H1 (cell line): ENCODE results near the gene UNC80. TPM values are rescaled to one million over a fixed set of nuclear protein-coding genes. Genes with fewer than 3 reads are reported as not detected.
"Not testable (repeated sequence)": the region's sequence is repeated elsewhere in the genome, so short reads cannot be mapped to it uniquely, and the experiment has no call there.

Experiments used
- CTCF ChIA-PET: fragments of 300-600 bp; sonication (Branson Sonifier 250); formaldehyde crosslinking; loops from one replicate; lab custom pipeline; 2021; ENCODE audit not compliant: partially characterized antibody; lab: Charles Lee
- POLR2A ChIA-PET: fragments of 300-600 bp; sonication (Branson Sonifier 250); formaldehyde crosslinking; loops from one replicate; lab custom pipeline; 2021; ENCODE audit warnings: inconsistent platforms; ENCODE audit not compliant: partially characterized antibody; lab: Charles Lee
- DNase-seq, 2 experiments: peaks; one replicate each; pipeline versions ENCODE4 v3.0.0 to v3.0.0-alpha.2; 2010 to 2022; ENCODE audit warnings: low spot score in 2 of 2, low read depth in 1 of 2, mixed read lengths in 1 of 2
- FAIRE-seq: peaks from 2 replicates; lab custom pipeline; 2011; peaks lifted over from hg19 to GRCh38; lab: Jason Lieb, UNC
- H2AFZ ChIP-seq: 2 replicates; pipeline ENCODE4 v1.8.1; 2012; ENCODE audit warnings: low read length, inconsistent platforms
- H2AK5ac ChIP-seq: 2 replicates; pipeline ENCODE4 v1.6.1; 2013; ENCODE audit warnings: low read depth, low read length
- H2BK120ac ChIP-seq: replicated peaks from 2 replicates; pipeline ENCODE3; 2013; ENCODE audit warnings: low read depth, low read length, inconsistent platforms
- H2BK12ac ChIP-seq: 2 replicates; pipeline ENCODE4 v1.6.1; 2013; ENCODE audit warnings: low read depth, low read length
- H2BK15ac ChIP-seq: 2 replicates; pipeline ENCODE4 v1.6.1; 2013; ENCODE audit warnings: low read length
- H2BK20ac ChIP-seq: 2 replicates; pipeline ENCODE4 v1.6.1; 2013; ENCODE audit warnings: low read length
- H2BK5ac ChIP-seq: 2 replicates; pipeline ENCODE4 v1.6.1; 2013; ENCODE audit warnings: low read depth, low read length
- H3K14ac ChIP-seq: 2 replicates; pipeline ENCODE4 v1.6.1; 2013; ENCODE audit warnings: inconsistent platforms; ENCODE audit not compliant: insufficient read length
- H3K18ac ChIP-seq: 2 replicates; pipeline ENCODE4 v1.6.1; 2013; ENCODE audit warnings: low read length; ENCODE audit errors: extremely low read depth
- H3K23ac ChIP-seq: 2 replicates; pipeline ENCODE4 v1.6.1; 2013; ENCODE audit warnings: inconsistent platforms; ENCODE audit not compliant: insufficient read length
- H3K23me2 ChIP-seq: 2 replicates; pipeline ENCODE4 v1.6.1; 2013; ENCODE audit warnings: low read depth, low read length
- H3K27ac ChIP-seq: 2 replicates; pipeline ENCODE4 v1.6.1; 2011; ENCODE audit warnings: low read depth, low read length, inconsistent platforms
- H3K27me3 ChIP-seq, 4 experiments: replicated peaks in 1 of 4; 1 replicate in 1 of 4; 2 replicates in 3 of 4; pipeline versions ENCODE4 v1.6.1 to v1.8.1; 2011 to 2013; ENCODE audit warnings: low read length in 3 of 4, mild to moderate bottlenecking in 3 of 4, inconsistent platforms in 2 of 4, mixed read lengths in 2 of 4, moderate library complexity in 1 of 4; ENCODE audit not compliant: control insufficient read depth in 3 of 4, insufficient read depth in 3 of 4; ENCODE audit errors: extremely low read depth in 1 of 4
- H3K36me3 ChIP-seq, 4 experiments: 2 replicates each; pipeline versions ENCODE4 v1.6.1 to v1.8.1; 2011 to 2013; ENCODE audit warnings: mild to moderate bottlenecking in 4 of 4, low read length in 3 of 4, moderate library complexity in 2 of 4, control low read depth in 1 of 4, inconsistent platforms in 1 of 4; ENCODE audit not compliant: insufficient read depth in 4 of 4, control insufficient read depth in 2 of 4
- H3K4ac ChIP-seq: replicated peaks from 2 replicates; pipeline ENCODE3; 2013; ENCODE audit warnings: low read length, low read depth, mixed read lengths, inconsistent platforms; ENCODE audit not compliant: insufficient read length
- H3K4me1 ChIP-seq, 4 experiments: replicated peaks in 1 of 4; 1 replicate in 1 of 4; 2 replicates in 3 of 4; pipeline versions ENCODE4 v1.6.1 to v1.8.1; 2011 to 2013; ENCODE audit warnings: low read length in 3 of 4, inconsistent platforms in 2 of 4, mixed read lengths in 1 of 4; ENCODE audit not compliant: insufficient read depth in 4 of 4, control insufficient read depth in 3 of 4
- H3K4me2 ChIP-seq, 2 experiments: 2 replicates each; pipeline versions ENCODE4 v1.6.1 to v1.8.1; 2011 to 2013; ENCODE audit warnings: low read depth in 2 of 2, low read length in 2 of 2, control low read depth in 1 of 2, inconsistent platforms in 1 of 2, mild to moderate bottlenecking in 1 of 2; ENCODE audit not compliant: insufficient read depth in 1 of 2
- H3K4me3 ChIP-seq, 4 experiments: fragments of 200-600, 300-600 bp in 1 of 4; sonication (generic), shearing (Covaris generic), sonication (Bioruptor Twin) in 1 of 4; 2 replicates each; pipeline versions ENCODE4 v1.5.1 to v1.8.1; 2011 to 2016; ENCODE audit warnings: low read length in 4 of 4, low read depth in 3 of 4, control low read depth in 2 of 4, inconsistent platforms in 2 of 4, mild to moderate bottlenecking in 2 of 4, mixed read lengths in 1 of 4, moderate library complexity in 1 of 4; ENCODE audit not compliant: insufficient read depth in 2 of 4; ENCODE audit errors: extremely low read depth in 1 of 4
- H3K56ac ChIP-seq: replicated peaks from 2 replicates; pipeline ENCODE3; 2013; ENCODE audit warnings: low read depth, mild to moderate bottlenecking, mixed read lengths, low read length, inconsistent platforms; ENCODE audit not compliant: insufficient read length
- H3K79me1 ChIP-seq: 2 replicates; pipeline ENCODE4 v1.6.1; 2013; ENCODE audit warnings: low read depth, low read length, control low read depth
- H3K79me2 ChIP-seq, 2 experiments: 2 replicates each; pipeline versions ENCODE4 v1.6.1 to v1.8.1; 2012 to 2013; ENCODE audit warnings: low read length in 2 of 2, mild to moderate bottlenecking in 2 of 2, inconsistent platforms in 1 of 2; ENCODE audit not compliant: insufficient read depth in 2 of 2, control insufficient read depth in 1 of 2
- H3K9ac ChIP-seq, 4 experiments: replicated peaks in 1 of 4; 1 replicate in 1 of 4; 2 replicates in 3 of 4; pipeline versions ENCODE4 v1.6.1 to v1.8.1; 2011 to 2013; ENCODE audit warnings: low read depth in 3 of 4, low read length in 3 of 4, control low read depth in 2 of 4, mild to moderate bottlenecking in 2 of 4, moderate library complexity in 2 of 4, inconsistent platforms in 1 of 4; ENCODE audit errors: extremely low read depth in 1 of 4
- H3K9me3 ChIP-seq, 2 experiments: 2 replicates each; pipeline versions ENCODE4 v1.6.1 to v1.8.1; 2012 to 2013; ENCODE audit warnings: mild to moderate bottlenecking in 2 of 2, moderate library complexity in 2 of 2, control low read depth in 1 of 2, inconsistent platforms in 1 of 2, low read depth in 1 of 2, low read length in 1 of 2, mixed read lengths in 1 of 2; ENCODE audit not compliant: insufficient read depth in 2 of 2
- H4K20me1 ChIP-seq, 2 experiments: replicated peaks in 1 of 2; 2 replicates each; pipeline versions ENCODE3 to v1.8.1; 2011 to 2013; ENCODE audit warnings: inconsistent platforms in 2 of 2, low read length in 2 of 2, mild to moderate bottlenecking in 1 of 2; ENCODE audit not compliant: insufficient read depth in 2 of 2, control insufficient read depth in 1 of 2
- H4K5ac ChIP-seq: 2 replicates; pipeline ENCODE4 v1.6.1; 2013; ENCODE audit warnings: low read length, low read depth, mixed read lengths, inconsistent platforms; ENCODE audit not compliant: insufficient read length
- H4K8ac ChIP-seq: 2 replicates; pipeline ENCODE4 v1.8.0; 2013; ENCODE audit warnings: mild to moderate bottlenecking, moderate library complexity, low read length, inconsistent platforms; ENCODE audit not compliant: insufficient read depth; ENCODE audit errors: extremely low read depth
- H4K91ac ChIP-seq: replicated peaks from 2 replicates; pipeline ENCODE3; 2013; ENCODE audit warnings: low read length, mixed read lengths, inconsistent platforms; ENCODE audit not compliant: insufficient read length
- WGBS, 2 experiments: shearing (Covaris generic) in 1 of 2; methylation state at CpG; one replicate each; pipeline versions ENCODE4 v1.1.6 to v1.1.7; 2013 to 2015; ENCODE audit warnings: low lambda C conversion rate in 2 of 2, mixed read lengths in 2 of 2, inconsistent platforms in 1 of 2, low coverage in 1 of 2, missing lambda C conversion rate in 1 of 2; ENCODE audit not compliant: insufficient replicate concordance in 2 of 2, insufficient coverage in 1 of 2, insufficient read length in 1 of 2; ENCODE audit errors: extremely low coverage in 1 of 2, missing lambda C conversion rate in 1 of 2; 5-methylcytosine and 5-hydroxymethylcytosine counted together
- polyA plus RNA-seq, 7 experiments: library from polyadenylated mRNA; depleted of rRNA in 3 of 7; stranded (reverse) in 5 of 7; unstranded in 2 of 7; fragments of >200 nt in 5 of 7; fragments of 200-250 nt in 2 of 7; gene quantifications; 1 replicate in 5 of 7; 2 replicates in 1 of 7; 4 replicates in 1 of 7; pipeline versions ENCODE4 v1.2.1 to v1.2.3, GENCODE V29; 2011 to 2013; ENCODE audit warnings: missing spikeins in 2 of 7, mixed read lengths in 2 of 7
- total RNA-seq: library from RNA; stranded (reverse); fragmentation: NEBNext Ultra II Directional; extraction: Animal tissue kit (Norgen Biotek cat#: 25700); gene quantifications from 2 replicates; pipeline ENCODE4 v1.2.1, GENCODE V29; 2021

Gene UNC80
- total and polyA plus RNA-seq, 2 of the 8 experiments (the other 6 are each of a cell fraction or from before 2014, with no cell fraction given): 0.53 to 0.56 TPM

DNA sequence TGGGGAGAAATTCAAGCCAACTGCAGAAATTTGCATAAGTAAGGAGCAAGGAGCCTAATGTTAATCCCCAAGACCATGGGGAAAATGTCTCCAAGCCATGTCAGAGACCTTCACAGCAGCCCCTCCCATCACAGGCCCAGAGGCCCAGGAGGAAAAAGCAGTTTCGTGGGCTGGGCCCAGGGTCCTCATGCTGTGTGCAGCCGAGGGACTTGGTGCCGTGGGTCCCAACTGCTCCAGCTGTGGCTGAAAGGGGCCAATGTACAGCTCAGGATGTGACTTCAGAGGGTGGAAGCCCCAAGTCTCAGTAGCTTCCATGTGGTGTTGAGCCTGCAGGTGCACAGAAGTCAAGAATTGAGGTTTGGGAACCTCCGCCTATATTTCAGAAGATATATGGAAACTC, 23.8 kb downstream of the UNC80 start:
- not testable (repeated sequence) for H3K79me1 ChIP-seq, H2BK20ac ChIP-seq, H3K27ac ChIP-seq, H3K14ac ChIP-seq, H3K9me3 ChIP-seq, H3K36me3 ChIP-seq, H3K23me2 ChIP-seq, H4K5ac ChIP-seq, FAIRE-seq, DNase-seq, H3K4me2 ChIP-seq, H3K18ac ChIP-seq, H2BK12ac ChIP-seq, H4K8ac ChIP-seq, H2BK5ac ChIP-seq, H3K27me3 ChIP-seq, H2AFZ ChIP-seq, H2AK5ac ChIP-seq, H2BK15ac ChIP-seq, H4K91ac ChIP-seq, H3K9ac ChIP-seq, H3K4me3 ChIP-seq, H3K56ac ChIP-seq, H3K4ac ChIP-seq, H3K4me1 ChIP-seq, H3K79me2 ChIP-seq, H4K20me1 ChIP-seq, H2BK120ac ChIP-seq, H3K23ac ChIP-seq
- WGBS, 2 experiments: 83% methylated on average over 3 of the region's 4 CpGs; no CpG with 5 or more reads in 1 of the 2 experiments
- ChIA-PET CTCF (interaction anchor here (0.6 to 2.3 kb wide), 11 partner anchors 10 to 461 kb away, joined by 3 to 12 read pairs (median 5); no protein-coding TSS in a partner anchor), POLR2A (interaction anchor here (1.1 kb wide), 2 partner anchors 166 to 345 kb away, joined by 3 to 5 read pairs; no protein-coding TSS in a partner anchor)
